ENCODE data around the gene TTC17. TPM values are rescaled to one million over a fixed set of nuclear protein-coding genes. Genes with fewer than 3 reads are reported as not detected.

Gene TTC17
- total RNA-seq, 2 donors from 2014 or later, result 71.4 to 87.3 TPM

DNA sequence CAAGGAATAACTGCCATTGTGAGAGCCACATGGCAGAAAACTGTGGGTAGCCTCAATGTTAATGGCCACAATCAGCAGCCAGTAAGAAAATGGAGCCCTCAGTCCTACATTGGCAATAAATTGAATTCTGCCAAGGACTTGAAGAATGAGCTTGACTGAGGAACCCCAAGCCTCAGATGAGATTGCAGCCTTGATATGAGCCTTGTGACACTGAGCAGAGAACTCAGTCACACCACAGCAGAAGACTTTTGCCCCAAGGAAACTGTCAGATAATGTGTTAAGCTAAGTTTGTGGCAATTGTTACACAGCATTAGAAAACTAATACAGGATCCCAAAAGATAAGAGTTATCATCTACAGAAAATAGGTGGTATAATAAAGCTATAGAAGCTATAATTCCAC, 2.4 kb upstream of the TTC17 start:
- Histone ChIP-seq H3K27ac (no peak overlapping the region), H3K4me3 (no peak overlapping the region), H3K27me3 (replicated peaks; ENCODE audit: insufficient read depth) (no peaks in the 10 kb centered on the region), H3K9me3 (no peaks in the 10 kb centered on the region), H3K4me1 (replicated peaks) (peaks cover 7% of the 10 kb centered on the region), H3K36me3 (no peaks in the 10 kb centered on the region)
- intact Hi-C loops (cut with DNase I), result no loop called here
- no peak for DNase-seq (ENCODE audit: low spot score)
- TF ChIP-seq CTCF (IDR thresholded peaks at IDR 0.05), result no peak
- TF ChIP-seq POLR2AphosphoS5 (IDR thresholded peaks at IDR 0.05), result no peak
- no peak for TF ChIP-seq POLR2A (IDR thresholded peaks at IDR 0.05)

- Histone ChIP-seq H3K9me3 (no peaks in the 10 kb centered on the region), H3K27me3 (replicated peaks; ENCODE audit: insufficient read depth) (no peaks in the 10 kb centered on the region), H3K4me3 (peak overlapping the region; percentile 93), H3K4me1 (replicated peaks) (peaks cover 7% of the 10 kb centered on the region), H3K36me3 (no peaks in the 10 kb centered on the region), H3K27ac (peak overlapping the region; percentile 79 to 82)
- intact Hi-C loops (cut with DNase I), result no loop called here
- TF ChIP-seq POLR2A (IDR thresholded peaks at IDR 0.05), result no peak
- TF ChIP-seq CTCF (IDR thresholded peaks at IDR 0.05), result no peak
- no peak for TF ChIP-seq POLR2AphosphoS5 (IDR thresholded peaks at IDR 0.05)
- no peak for DNase-seq (ENCODE audit: low spot score)
- 4% methylated on average over 16 of the region's 16 CpGs for WGBS
These were observed 380 bp upstream of the TTC17 start for GRCh38 chr11:43358279-43358800.

DNA sequence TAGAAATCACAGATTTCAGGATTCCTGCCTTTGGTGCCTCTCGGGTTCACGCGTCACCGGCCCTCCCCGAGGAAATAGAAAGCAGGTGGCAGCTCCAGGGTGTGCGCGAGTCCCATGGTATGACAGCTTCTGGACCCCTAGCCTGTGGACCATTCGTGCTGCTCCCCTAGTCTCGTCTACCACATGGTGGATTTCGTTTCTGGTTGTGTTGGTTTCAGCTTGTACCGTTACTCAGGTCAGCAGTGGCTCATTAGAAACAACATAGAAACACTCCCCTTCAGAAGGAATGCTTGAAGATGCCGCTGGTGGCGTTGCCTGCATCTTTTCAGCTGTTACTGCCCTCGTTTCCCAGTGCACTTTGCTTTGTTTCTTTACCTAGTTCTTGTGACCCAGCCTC, 700 bp downstream of the TTC17 start:
- H3K27ac ChIP-seq, result peak overlapping the region; percentile 79 to 82
- no peaks in the 10 kb centered on the region for H3K9me3 ChIP-seq
- no peak for DNase-seq (ENCODE audit: low spot score)
- H3K27me3 ChIP-seq (replicated peaks; ENCODE audit: insufficient read depth), result no peaks in the 10 kb centered on the region
- peaks cover 7% of the 10 kb centered on the region for H3K4me1 ChIP-seq (replicated peaks)
- no peak for TF ChIP-seq CTCF (IDR thresholded peaks at IDR 0.05)
- intact Hi-C loops (cut with DNase I), result no loop called here
- under 1% methylated on average over 14 of the region's 14 CpGs for WGBS
- H3K4me3 ChIP-seq, result peak overlapping the region; percentile 93
- H3K36me3 ChIP-seq, result no peaks in the 10 kb centered on the region

- 45% methylated on average over 1 of the region's 1 CpG for WGBS
- peaks cover 7% of the 10 kb centered on the region for H3K4me1 ChIP-seq (replicated peaks)
- no peak overlapping the region for H3K27ac ChIP-seq
- no peaks in the 10 kb centered on the region for H3K9me3 ChIP-seq
- no peak overlapping the region for H3K4me3 ChIP-seq
- no peaks in the 10 kb centered on the region for H3K27me3 ChIP-seq (replicated peaks; ENCODE audit: insufficient read depth)
- no peaks in the 10 kb centered on the region for H3K36me3 ChIP-seq
- no peak for DNase-seq (ENCODE audit: low spot score)
- no peak for TF ChIP-seq POLR2A (IDR thresholded peaks at IDR 0.05)
- TF ChIP-seq CTCF (IDR thresholded peaks at IDR 0.05), result no peak
- no peak for TF ChIP-seq POLR2AphosphoS5 (IDR thresholded peaks at IDR 0.05)
- intact Hi-C loops (cut with DNase I), result no loop called here
These were observed 1.8 kb downstream of the TTC17 start for GRCh38 chr11:43360361-43361032.

- no peak for DNase-seq (ENCODE audit: low spot score)
- Histone ChIP-seq H3K36me3 (no peaks in the 10 kb centered on the region), H3K4me3 (no peak overlapping the region), H3K27me3 (replicated peaks; ENCODE audit: insufficient read depth) (no peaks in the 10 kb centered on the region), H3K27ac (no peak overlapping the region), H3K9me3 (no peaks in the 10 kb centered on the region), H3K4me1 (replicated peaks) (no peaks in the 10 kb centered on the region)
- TF ChIP-seq CTCF (IDR thresholded peaks at IDR 0.05), result no peak
- TF ChIP-seq POLR2AphosphoS5 (IDR thresholded peaks at IDR 0.05), result no peak
- no peak for TF ChIP-seq POLR2A (IDR thresholded peaks at IDR 0.05)
- WGBS, result 83% methylated on average over 5 of the region's 5 CpGs
- intact Hi-C loops (cut with DNase I), result no loop called here
These were observed 8.0 kb downstream of the TTC17 start for GRCh38 chr11:43366677-43367076.
